HG02981 (cell line): ENCODE results near the gene UBL5.
"Not testable (repeated sequence)": the region's sequence is repeated elsewhere in the genome, so short reads cannot be mapped to it uniquely, and the experiment has no call there.

ENCODE experiments used
- ATAC-seq: cut with Tn5 transposase; IDR thresholded peaks from one replicate; pipeline ENCODE4 v1.9.1; 2021; ENCODE audit warnings: mild to moderate bottlenecking, moderate library complexity; ENCODE audit not compliant: unreplicated experiment

The UBL5 gene

DNA sequence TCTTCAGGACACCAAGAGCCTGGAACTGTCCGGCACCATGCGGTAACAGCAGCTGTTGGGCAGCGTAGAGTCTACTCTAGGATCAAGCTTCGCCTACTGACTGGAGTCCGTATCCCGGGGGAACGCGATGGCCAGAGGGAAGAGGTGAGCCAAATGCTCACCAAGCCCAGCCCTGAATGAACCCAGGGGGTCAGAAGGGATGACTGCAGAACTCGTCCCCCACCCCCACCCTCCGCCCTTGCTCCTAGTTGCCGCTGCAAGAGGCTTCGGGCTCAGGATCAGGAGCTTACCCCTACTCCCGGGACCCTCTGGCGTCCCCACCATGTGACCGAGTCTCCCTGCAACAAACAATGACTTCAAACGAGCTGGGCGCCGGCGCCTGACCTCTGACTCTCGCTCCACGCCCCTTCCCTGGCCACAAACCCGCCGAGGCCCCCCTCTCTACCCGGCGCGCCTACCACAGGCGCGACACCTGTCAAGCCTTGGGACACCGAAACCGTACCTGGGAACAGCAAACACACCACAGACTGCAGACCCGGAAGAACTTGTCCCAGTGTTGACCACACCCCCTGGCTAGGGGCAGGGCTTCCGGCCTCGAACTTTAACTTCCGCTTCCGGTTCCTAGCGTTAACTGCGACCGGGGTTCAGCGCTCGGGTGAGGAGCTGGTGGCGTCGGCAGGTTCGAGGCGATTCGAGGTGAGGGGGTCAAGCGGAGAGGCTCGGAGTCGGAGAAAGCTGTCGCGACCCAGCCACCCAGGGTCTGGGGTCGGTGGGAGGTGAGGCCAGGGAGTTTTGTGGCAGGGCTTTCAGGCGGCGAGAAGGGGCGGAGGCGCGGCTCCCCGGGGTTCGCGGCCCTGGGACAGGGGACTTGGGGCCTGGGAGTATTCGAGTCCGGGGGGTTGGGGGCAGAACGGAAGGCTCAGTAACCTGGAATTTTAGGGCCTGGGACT, at the start of gene UBL5:
Gene UBL5, plus strand, starts transcription at position 630 of the 950 bp plus-strand sequence. CDS start 420 bp downstream, outside the sequence.
- peak; percentile 84 for ATAC-seq

DNA sequence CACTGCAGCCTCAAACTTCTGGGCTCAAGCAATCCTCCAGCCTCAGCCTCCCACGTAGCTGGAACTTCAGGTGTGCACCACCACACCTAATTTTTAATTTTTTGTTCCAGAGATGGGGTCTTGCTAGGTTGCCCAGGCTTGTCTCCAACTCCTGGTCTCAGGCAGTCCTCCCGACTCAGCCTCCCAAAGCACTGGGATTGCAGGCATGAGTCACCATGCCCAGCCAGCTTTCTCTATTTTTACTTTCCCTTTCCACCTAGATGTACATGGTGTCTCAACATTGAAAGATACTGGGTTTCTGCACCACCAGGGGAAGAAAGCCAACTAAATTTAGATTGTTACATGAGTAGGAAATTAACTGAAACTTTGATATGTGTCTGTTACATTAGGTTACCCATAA, 45.4 kb upstream of the UBL5 start:
- no peak for ATAC-seq

DNA sequence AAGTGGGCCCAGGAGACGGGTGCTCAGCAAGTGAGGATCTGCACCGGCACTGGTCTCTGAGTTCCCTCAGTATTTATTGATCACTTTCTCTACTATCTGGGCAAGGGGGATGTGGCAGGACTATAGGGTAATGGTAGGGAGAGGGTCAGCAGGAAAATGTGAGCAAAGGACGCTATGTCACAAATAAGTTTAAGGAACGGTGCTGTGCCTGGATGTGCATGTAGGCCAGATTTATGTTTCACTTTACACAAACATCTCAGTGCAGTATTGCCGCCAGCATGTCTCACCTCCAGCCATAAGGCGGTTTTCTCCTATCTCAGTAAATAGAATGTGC, 43.6 kb upstream of the UBL5 start:
- ATAC-seq: not testable (repeated sequence)

DNA sequence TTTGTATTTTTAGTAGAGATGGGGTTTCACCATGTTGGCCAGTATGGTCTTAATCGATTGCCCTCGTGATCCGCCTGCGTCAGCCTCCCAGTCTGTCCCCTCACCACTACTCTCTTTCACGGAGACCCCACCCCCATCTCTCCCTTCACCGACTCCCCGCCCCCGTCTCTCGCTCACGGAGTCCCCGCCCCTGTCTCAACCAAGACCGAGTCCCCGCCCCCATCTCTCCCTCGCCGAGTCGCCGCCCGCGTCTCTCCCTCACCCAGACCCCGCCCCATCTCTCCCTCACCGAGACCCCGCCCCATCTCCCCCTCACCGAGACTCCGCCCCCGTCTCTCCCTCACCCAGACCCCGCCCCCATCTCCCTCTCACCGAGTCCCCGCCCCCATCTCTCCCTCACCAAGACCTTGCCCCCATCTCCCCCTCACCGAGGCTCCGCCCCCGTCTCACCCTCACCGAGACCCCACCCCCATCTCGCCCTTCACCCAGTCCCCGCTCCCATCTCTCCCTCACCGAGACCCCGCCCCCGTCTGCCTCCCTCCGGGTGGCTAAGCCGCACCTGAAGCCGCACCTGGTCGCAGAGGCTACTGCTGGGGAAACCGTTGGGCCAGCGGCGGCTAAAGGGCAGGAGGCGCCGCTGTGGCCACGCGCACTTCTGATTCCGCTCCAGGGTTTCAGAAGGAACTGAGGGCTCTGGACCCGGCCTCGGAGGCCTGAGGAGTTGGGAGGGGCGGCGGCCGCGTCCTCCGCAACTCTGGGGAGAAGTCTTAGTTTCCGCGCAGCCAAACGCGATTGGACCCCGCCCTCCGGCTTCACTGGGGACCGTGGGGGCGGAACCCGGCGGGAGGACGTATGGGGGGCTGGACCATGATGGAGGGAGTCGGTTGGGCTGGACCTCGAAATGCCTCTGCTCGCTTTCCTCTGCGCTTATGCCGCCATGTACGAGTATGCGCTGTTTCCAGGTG, 42.1 kb upstream of the UBL5 start:
- ATAC-seq: peak; percentile 72

DNA sequence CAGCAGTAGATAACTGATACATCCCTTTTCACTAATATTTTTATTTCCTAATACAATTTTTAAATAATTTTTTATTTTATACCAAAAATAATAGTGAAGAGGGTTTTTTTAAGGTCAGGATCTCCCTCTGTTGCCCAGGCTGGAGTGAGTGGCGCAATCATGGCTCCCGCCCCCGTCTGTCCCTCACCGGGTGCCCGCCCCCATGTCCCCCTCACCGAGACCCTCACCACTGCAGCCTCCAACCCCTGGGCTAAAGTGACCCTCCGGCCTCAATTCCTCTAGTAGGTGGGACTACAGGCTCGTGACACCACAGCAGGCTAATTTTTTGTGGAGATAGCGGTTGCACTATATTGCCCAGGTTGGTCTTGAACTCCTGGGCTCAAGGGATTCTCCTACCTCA, 41.4 kb upstream of the UBL5 start:
- no peak for ATAC-seq

DNA sequence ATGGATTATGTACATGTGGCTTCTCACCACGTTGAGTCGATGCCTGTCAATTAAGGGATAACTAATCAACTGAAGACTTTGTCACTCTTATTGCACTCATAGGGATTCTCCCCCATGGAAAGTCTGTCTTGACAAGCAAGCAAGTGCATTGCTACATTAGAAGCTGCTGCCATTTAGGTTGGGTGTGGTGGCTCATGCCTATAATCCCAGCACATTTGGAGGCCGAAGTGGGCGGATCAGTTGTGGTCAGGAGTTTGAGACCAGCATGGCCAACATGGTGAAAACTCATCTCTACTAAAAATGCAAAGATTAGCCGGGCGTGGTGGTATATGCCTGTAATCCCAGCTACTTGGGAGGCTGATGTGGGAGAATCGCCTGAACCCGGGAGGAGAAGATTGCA, 40.9 kb upstream of the UBL5 start:
- ATAC-seq: no peak

DNA sequence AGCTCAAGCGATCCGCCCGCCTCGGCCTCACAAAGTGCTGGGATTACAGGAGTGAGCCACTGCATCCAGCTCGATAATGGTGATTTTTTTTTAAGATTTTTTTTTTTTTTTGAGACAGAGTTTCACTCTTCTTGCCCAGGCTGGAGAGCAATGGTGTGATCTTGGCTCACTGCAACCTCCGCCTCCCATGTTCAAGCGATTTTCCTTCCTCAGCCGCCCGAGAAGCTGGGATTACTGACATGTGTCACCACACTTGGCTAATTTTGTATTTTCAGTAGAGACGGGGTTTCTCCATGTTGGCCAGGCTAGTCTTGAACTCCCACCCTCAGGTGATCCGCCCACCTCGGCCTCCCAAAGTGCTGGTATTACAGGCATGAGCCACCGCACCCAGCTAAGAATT, 39.1 kb upstream of the UBL5 start:
- not testable (repeated sequence) for ATAC-seq

DNA sequence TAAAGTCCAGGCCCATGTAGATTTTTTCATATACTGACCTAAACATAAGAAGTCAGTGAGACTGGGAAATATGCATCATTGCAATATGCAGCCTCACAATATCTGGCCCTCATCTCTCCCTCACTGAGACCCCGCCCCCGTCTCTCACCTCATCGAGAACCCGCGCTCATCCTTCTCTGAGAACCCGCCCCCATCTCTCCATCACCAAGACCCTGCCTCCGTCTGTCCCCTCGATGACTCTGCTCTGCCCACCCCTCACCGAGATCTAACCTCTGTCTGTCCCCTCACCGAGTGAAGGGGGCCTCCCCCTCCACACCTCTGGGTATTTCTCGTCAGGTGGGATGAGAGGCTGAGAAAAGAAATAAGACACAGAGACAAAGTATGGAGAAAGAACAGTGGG, 38.7 kb upstream of the UBL5 start:
- ATAC-seq: no peak

DNA sequence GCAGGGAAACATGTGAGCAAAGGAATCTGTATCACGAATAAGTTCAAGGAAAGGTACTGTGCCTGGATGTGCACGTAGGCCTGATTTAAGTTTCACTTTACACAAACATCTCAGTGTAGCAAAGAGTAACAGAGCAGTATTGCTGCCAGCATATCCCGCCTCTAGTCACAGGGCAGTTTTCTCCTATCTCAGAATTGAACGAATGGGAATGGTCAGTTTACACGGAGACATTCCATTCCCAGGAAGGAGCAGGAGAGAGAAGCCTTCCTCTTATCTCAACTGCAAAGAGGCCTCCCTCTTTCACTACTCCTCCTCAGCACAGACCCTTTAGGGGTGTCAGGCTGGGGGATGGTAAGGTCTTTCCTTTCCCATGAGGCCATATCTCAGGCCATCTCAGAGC, 38.1 kb upstream of the UBL5 start:
- not testable (repeated sequence) for ATAC-seq

DNA sequence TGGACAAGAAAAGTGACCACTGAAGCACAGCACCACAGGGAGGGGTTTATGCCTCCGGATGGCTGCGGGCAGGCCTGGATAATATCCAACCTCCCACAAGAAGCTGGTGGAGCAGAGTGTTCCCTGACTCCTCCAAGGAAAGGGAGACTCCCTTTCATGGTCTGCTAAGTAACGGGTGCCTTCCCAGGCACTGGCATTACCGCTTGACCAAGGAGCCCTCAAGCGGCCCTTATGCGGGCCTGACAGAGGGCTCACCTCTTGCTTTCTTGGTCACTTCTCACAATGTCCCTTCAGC, 36.7 kb upstream of the UBL5 start:
- ATAC-seq: not testable (repeated sequence)

DNA sequence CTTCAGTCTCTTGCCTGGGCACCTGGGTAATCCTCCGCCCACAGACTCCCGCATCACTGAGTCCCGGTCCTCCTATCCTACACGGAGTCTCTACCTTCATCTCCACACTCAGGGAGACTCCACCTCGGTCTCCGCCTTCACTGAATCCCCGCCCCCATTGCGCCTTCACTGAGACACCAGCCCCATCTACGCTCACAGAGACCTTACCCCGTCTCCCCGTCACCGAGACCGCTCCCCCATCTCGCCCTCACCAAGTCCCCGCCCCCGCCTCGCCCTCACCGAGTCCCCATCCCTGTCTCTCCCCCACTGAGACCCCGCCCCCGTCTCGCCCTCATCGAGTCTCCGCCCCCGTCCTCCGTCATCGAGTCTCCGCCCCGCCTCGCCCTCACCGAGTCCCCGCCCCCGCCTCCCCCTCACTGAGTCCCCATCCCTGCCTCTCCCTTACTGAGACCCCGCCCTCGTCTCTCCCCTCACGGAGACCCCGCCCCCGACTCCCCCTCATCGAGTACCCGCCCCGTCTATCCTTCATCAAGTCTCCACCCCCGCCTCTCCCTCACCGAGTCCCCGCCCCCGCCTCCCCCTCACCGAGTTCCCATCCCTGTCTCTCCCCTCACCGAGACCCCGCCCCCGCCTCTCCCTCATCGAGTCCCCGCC, 36.0 kb upstream of the UBL5 start:
- no peak for ATAC-seq

DNA sequence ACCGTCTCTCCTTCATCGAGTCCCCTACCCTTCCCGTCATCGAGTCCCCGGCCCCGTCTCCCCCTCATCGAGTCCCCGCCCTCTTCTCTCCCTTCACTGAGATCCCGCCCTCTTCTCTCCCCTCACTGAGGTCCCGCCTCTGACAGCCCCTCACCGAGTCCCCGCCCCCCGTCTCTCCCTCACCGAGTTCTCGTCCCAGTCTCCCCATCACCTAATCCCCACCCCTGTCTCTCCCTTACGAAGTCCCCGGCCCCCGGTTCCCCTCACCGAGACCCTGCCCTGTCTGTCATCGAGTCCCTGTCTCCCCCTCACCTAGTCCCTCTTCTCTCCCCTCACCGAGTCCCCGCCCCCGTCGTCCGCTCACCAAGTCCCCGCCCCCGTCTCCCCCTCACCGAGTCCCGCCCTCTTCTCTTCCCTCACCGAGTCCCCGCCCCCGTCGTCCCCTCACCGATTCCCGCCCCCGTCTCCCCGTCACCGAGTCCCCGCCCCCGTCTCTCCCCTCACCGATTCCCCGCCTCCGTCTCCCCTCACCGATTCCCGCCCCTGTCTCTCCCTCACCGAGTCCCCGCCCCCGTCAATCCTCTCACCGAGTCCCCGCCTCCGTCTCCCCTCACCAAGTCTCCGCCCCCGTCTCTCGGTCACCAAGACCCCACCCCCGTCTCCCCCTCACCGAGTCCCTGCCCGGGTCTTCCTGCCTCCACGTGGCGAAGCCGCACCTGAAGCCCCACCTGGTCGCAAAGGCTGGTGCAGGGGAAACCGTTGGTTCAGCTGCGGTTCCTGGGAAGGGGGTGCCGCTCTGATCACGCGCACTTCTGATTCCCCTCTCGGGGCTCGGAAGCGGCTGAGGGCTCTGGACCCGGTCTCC, 35.3 kb upstream of the UBL5 start:
- ATAC-seq: no peak

DNA sequence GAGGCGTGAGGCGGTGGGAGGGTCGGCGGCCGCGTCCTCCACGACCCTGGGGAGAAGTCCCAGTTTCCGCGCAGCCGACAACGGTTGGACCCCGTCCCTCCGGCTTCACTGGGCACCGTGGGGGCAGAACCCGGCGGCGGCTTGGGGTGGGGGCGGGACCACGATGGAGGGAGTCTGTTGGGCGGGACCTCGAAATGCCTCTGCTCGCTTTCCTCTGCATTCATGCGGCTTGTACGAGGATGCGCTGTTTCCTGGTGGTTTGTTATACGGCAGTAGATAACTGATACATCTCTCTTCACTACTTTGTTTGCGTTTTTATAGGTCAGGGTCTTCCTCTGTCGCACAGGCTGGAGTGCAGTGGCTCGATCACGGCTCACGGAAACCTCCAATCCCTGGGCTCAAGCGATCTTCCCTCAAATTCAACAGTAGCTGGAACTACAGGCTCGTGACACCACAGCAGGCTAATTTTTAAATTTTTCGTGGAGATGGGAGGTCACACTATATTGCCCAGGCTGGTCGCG, 34.6 kb upstream of the UBL5 start:
- no peak for ATAC-seq

DNA sequence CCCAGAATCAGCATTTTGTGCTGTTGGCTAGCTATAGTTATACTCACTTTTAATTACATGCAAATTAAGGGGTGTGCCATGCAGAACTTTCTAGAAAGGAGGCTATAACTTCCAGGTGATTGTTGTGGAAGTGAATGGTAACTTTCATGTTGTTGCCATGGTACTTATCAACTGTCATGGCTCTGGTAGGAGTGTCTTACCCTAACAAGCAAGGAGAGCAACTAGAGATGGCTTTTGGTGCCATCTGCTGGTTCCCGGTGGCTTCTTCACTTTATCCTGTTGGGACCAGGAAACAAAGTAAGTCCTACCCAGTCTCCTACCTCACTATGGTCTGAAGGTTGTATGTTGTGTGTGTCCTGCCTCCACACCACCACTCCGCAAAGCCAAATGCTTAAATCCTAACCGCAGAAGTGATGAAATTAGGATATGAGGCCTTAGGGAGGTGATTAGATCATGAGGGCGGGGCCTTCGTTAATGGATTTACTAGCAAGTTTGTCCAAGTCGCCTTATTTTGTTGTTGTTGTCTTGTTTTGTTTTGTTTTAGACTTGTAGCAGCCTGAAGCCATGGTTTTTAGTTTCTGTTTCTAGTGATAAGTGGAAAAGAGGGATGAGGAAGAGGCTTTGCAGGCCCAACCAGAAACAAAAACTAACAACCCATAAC, 31.5 kb upstream of the UBL5 start:
- ATAC-seq: peak; percentile 44

DNA sequence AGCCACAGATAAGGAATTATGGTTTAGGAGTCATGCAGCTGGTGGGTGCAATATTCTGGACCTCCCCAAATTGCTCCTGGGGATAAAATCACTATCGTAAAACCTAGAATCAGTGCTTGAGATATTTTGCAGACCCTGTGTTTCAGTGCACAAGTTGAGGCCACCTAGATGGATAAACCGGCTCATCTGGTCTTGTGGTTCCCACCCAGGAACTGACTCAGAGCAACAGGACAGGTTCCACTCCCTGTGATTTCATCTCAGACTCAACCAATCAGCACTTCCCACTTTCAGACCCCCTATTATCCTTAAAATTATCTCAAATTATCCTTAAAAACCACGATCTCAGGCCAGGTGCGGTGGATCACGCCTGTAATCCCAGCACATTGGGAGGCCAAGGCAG, 29.8 kb upstream of the UBL5 start:
- ATAC-seq: no peak

DNA sequence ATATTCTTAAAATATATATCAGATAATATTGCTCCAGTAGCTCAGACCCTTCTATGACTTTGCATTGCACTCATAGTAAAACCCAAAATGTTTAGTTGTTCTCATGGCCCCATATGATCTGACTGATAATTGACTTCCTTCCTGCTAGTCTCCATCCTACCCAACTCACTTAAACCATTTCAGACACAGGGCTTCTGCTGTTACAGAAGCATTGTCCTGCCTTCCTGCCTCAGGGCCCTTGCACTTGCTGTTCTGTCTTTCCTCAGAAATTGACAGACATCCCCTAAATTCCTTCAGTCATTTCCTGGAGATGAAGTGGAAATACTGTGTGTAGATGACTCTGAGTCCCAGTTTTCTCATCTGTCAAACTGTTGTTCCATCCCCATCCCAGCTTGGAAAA, 28.6 kb upstream of the UBL5 start:
- no peak for ATAC-seq

DNA sequence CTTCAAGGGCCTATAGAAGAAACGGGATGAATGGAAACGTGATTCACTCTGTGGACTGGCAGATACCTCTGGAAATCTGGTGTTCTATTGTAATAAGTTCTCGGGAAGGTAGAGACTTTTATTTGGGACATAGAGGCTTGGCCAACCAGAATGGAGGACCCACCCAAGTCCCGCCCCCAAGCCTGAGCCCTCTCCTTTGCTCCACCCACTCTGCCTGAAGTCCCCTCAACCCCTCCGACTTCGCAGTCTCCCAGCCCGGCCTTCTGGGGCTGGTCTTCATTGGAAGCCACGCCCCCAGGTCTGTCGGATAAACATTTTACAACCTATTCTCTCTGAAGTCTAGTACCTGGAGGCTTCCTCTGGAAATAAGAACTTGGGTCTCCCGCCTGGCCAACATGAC, 25.7 kb upstream of the UBL5 start:
- no peak for ATAC-seq

DNA sequence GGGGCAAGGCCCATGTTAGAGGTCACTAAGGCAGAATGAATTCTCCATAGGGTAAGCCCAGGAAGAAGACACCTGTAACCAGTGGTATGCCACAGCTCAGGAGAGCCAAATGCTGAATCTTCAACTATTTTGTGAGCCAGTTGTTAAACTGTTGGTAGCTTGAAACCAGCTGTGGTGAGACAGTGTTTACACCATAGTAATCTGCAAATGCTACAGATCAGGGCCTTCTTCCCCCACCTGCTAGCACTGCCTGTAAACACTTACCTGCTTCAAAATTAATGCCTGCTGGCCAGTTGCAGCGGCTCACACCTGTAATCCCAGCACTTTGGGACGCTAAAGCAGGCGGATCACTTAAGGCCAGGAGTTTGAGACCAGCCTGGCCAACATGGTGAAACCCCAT, 20.9 kb upstream of the UBL5 start:
- no peak for ATAC-seq
